WERI-Rb-1 (cell line): ENCODE measurements around the gene COPE.
"Not testable (repeated sequence)": the region's sequence is repeated elsewhere in the genome, so short reads cannot be mapped to it uniquely, and the experiment has no call there.

Experiments used
- DNase-seq: peaks from one replicate; pipeline ENCODE4 v3.0.0-alpha.2; 2020
- H3K27ac ChIP-seq: fragments of 250-450 bp; sonication (Bioruptor Pico); 2 replicates; pipeline ENCODE4 v1.5.1; 2020; ENCODE audit warnings: mild to moderate bottlenecking, moderate library complexity
- H3K27me3 ChIP-seq: fragments of 250-450 bp; sonication (Bioruptor Pico); 2 replicates; pipeline ENCODE4 v1.5.1; 2021; ENCODE audit warnings: mild to moderate bottlenecking, low read depth, moderate library complexity; ENCODE audit not compliant: insufficient read depth, severe bottlenecking
- H3K36me3 ChIP-seq: fragments of 250-450 bp; sonication (Bioruptor Pico); 2 replicates; pipeline ENCODE4 v1.5.1; 2020; ENCODE audit warnings: mild to moderate bottlenecking, moderate library complexity
- H3K4me3 ChIP-seq: 2 replicates; pipeline ENCODE4 v1.5.1; 2011; ENCODE audit warnings: low read depth, mild to moderate bottlenecking, control low read depth, low read length
- H3K9me3 ChIP-seq: fragments of 250-450 bp; sonication (Bioruptor Pico); 2 replicates; pipeline ENCODE4 v1.5.1; 2021; ENCODE audit warnings: mild to moderate bottlenecking, moderate library complexity; ENCODE audit not compliant: severe bottlenecking
- CTCF ChIP-seq: IDR thresholded peaks from 2 replicates; pipeline ENCODE4 v1.5.1; 2011; ENCODE audit warnings: low read depth, mild to moderate bottlenecking, control low read depth, inconsistent platforms, low read length

COPE gene

DNA sequence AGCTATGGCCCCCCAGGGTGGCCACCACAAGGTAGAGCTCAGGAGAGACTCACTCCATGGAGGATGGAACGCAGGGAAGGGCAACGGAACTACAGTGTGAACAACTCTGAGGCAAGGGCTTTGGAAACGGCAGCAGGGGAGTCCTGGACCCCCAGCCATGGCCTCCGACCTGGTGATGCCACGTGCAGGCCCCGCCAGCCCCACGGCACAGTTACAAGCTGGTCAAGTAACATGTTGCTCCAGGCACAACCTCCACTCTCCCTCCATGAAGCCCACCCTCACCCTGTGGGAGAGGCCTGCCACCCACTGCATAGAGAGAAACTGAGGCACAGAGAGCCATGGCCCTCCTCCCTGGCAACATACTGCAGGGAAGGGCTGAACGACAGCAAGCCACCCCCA lies 14.1 kb downstream of the COPE start:
- H3K4me3 ChIP-seq = no peak overlapping the region
- DNase-seq = no peak

GRCh38 chr19:18904334-18905057 lies 14.7 kb downstream of the COPE start:
- Histone ChIP-seq H3K4me3 (no peak overlapping the region), H3K9me3 (no peaks in the 10 kb centered on the region), H3K36me3 (peaks cover 35% of the 10 kb centered on the region), H3K27ac (no peak overlapping the region), H3K27me3 (no peaks in the 10 kb centered on the region)
- no peak for TF ChIP-seq CTCF
- no peak for DNase-seq

More for the DNA sequence above, 14.1 kb downstream of the COPE start:
- TF ChIP-seq CTCF = no peak
- no peak overlapping the region for H3K27ac ChIP-seq
- no peaks in the 10 kb centered on the region for H3K9me3 ChIP-seq
- H3K27me3 ChIP-seq = no peaks in the 10 kb centered on the region
- peaks cover 35% of the 10 kb centered on the region for H3K36me3 ChIP-seq

DNA sequence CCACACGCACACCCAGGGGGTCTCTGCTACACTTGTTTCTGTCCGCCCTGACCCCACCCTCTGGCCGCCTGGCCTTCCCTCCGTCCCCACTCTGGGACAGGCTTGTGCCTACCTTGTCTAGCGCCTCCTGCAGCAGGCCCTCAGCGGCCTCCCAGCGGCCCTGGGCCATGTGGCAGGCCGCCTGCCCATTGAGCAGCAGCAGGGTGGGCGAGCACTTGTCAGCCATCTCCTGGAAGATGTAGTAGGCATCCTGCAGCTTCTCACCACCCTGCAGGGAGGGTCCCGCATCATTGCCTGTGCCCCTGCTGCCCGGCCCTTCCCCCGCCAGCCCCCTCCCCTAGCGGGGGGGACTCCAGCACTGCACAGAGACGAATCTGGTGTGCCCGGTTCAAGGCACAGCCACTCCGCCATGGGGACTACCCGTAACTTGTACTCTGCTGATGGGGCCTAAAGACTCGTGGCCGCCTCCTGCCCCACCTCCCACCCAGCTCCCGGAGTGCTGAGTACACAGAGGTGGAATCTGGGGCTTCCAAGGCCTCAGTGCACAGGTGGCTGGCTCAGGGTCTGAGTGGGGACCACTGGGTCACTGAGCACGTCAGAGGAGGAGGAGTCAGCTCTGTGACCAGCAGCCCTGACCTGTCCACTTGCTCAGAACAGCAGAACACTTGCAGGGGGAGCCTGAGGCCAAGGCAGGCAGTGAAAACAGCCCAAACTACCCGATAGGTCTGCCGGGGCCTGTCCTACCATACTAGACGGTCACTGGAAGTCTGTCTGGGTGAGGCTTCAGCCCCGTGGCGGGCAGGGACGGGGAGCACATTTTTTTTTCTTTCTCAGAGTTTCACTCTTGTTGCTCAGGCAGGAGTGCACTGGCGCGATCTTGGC lies 15.8 kb downstream of the COPE start:
- Histone ChIP-seq H3K36me3 (peaks cover 39% of the 10 kb centered on the region), H3K27ac (no peak overlapping the region), H3K9me3 (no peaks in the 10 kb centered on the region), H3K27me3 (no peaks in the 10 kb centered on the region), H3K4me3 (no peak overlapping the region)
- no peak for DNase-seq
- no peak for TF ChIP-seq CTCF

DNA sequence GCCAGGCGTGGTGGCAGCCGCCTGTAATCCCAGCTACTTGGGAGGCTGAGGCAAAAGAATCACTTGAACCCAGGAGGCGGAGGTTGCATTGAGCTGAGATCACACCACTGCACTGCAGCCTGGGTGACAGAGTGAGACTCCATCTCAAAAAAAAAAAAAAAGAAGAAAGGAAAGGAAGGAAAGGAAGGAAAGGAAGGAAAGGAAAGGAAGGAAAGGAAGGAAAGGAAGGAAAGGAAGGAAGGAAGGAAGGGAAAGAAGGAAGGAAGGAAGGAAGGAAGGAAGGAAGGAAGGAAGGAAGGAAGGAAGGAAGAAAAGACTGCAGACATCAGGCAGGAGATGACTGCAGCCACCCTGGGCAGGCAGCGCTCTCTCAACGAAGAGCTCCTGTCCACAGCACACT lies 16.7 kb downstream of the COPE start:
- not testable (repeated sequence) for H3K27me3 ChIP-seq, DNase-seq, H3K9me3 ChIP-seq, H3K27ac ChIP-seq, H3K4me3 ChIP-seq
- H3K36me3 ChIP-seq = peaks cover 39% of the 10 kb centered on the region

GRCh38 chr19:18901491-18901890 lies 17.7 kb downstream of the COPE start:
- DNase-seq = no peak
- H3K36me3 ChIP-seq = peaks cover 35% of the 10 kb centered on the region
- no peak overlapping the region for H3K27ac ChIP-seq
- H3K4me3 ChIP-seq = no peak overlapping the region
- H3K27me3 ChIP-seq = no peaks in the 10 kb centered on the region
- no peak for TF ChIP-seq CTCF
- no peaks in the 10 kb centered on the region for H3K9me3 ChIP-seq

DNA sequence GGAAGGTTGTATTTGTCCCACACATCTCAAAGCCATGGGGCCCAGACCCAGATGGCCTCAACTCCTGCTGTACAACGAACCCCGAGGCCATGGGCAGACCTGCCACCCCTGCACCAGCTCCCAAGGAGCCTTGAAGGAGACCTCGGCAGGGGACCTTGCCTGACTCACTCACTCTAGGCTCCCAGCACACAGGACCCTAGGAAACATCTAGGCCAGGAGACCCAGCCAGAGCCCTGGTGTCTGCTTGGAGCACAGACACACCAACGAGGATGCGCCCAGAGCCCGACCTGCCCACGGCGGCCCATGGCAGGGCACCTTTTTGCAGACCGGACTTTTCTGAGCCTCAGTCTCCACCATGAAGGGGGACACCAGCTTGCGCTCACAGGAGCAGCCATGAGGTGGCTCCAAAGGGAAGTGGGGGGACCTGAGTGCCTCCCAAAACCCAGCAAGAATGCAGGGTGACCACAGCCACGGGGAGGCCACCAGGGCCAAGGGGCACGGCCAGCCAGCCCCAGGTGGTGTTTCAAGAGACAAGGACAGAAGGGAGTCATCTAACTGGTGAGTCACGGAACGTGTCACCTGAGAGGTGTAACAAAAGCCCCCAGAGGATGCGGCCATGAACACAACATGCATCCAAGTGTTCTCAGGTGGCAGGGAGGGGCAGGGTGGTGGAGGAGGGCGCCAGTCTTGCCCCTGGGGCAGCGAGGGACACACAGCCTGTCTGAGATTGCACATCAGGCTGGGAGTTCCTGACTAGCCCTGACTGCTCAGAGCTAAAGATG lies 18.3 kb downstream of the COPE start:
- H3K36me3 ChIP-seq = peaks cover 35% of the 10 kb centered on the region
- DNase-seq = no peak
- no peak overlapping the region for H3K27ac ChIP-seq
- H3K27me3 ChIP-seq = no peaks in the 10 kb centered on the region
- H3K9me3 ChIP-seq = no peaks in the 10 kb centered on the region
- no peak for TF ChIP-seq CTCF
- no peak overlapping the region for H3K4me3 ChIP-seq
